Hepatocyte (in vitro differentiated cells): Measurements from ENCODE around the gene FDXACB1. TPM values are rescaled to one million over a fixed set of nuclear protein-coding genes. Genes with fewer than 3 reads are reported as not detected.

ENCODE experiments used
- DNase-seq: peaks from one replicate; pipeline ENCODE4 v3.0.0-alpha.2; 2016; ENCODE audit warnings: low spot score
- H2AFZ ChIP-seq: fragments of 200-600 bp; sonication (generic); 2 replicates; pipeline ENCODE4 v1.6.0; 2016; ENCODE audit warnings: antibody characterized with exemption, mild to moderate bottlenecking
- H3K27ac ChIP-seq: fragments of 200-600 bp; sonication (generic); 2 replicates; pipeline ENCODE4 v1.5.1; 2016; ENCODE audit warnings: mild to moderate bottlenecking
- H3K27me3 ChIP-seq: fragments of 200-600 bp; sonication (generic); 2 replicates; pipeline ENCODE4 v1.6.1; 2016
- H3K36me3 ChIP-seq: fragments of 200-600 bp; sonication (generic); replicated peaks from 2 replicates; pipeline ENCODE4 v1.5.1; 2016; ENCODE audit warnings: low read depth; ENCODE audit not compliant: insufficient read depth
- H3K4me1 ChIP-seq: fragments of 200-600 bp; sonication (generic); 2 replicates; pipeline ENCODE4 v1.5.1; 2016; ENCODE audit warnings: mild to moderate bottlenecking, moderate library complexity; ENCODE audit not compliant: insufficient read depth
- H3K4me2 ChIP-seq: fragments of 200-600 bp; sonication (generic); 2 replicates; pipeline ENCODE4 v1.6.0; 2016
- H3K4me3 ChIP-seq: fragments of 200-600 bp; sonication (generic); 2 replicates; pipeline ENCODE4 v1.5.1; 2016; ENCODE audit warnings: mild to moderate bottlenecking
- H3K79me2 ChIP-seq: fragments of 200-600 bp; sonication (generic); 2 replicates; pipeline ENCODE4 v1.6.0; 2017; ENCODE audit warnings: mild to moderate bottlenecking
- H3K9me2 ChIP-seq: fragments of 200-600 bp; sonication (generic); replicated peaks from 2 replicates; pipeline ENCODE4 v1.6.0; 2017; ENCODE audit warnings: mild to moderate bottlenecking; ENCODE audit not compliant: insufficient read depth
- H3K9me3 ChIP-seq: fragments of 200-600 bp; sonication (generic); 2 replicates; pipeline ENCODE4 v1.5.1; 2016; ENCODE audit warnings: low read depth, mild to moderate bottlenecking
- H4K20me1 ChIP-seq: fragments of 200-600 bp; sonication (generic); 2 replicates; pipeline ENCODE4 v1.6.0; 2016; ENCODE audit warnings: mild to moderate bottlenecking; ENCODE audit not compliant: insufficient read depth, poor library complexity, severe bottlenecking
- CTCF ChIP-seq: fragments of 200-600 bp; sonication (generic); IDR thresholded peaks from 2 replicates; pipeline ENCODE4 v1.5.1; 2016; ENCODE audit warnings: antibody characterized with exemption, mild to moderate bottlenecking; ENCODE audit not compliant: poor library complexity
- EZH2 ChIP-seq: fragments of 200-600 bp; sonication (generic); IDR thresholded peaks from 2 replicates; pipeline ENCODE4 v1.6.1; 2016; ENCODE audit warnings: antibody characterized with exemption, mild to moderate bottlenecking, borderline replicate concordance
- EZH2phosphoT487 ChIP-seq: fragments of 200-600 bp; sonication (generic); IDR thresholded peaks from one replicate; pipeline ENCODE4 v1.6.1; 2018; ENCODE audit warnings: antibody characterized with exemption, mild to moderate bottlenecking, low read depth, moderate library complexity; ENCODE audit not compliant: unreplicated experiment, severe bottlenecking
- WGBS: methylation state at CpG from one replicate; pipeline ENCODE4 v1.1.6; 2016; ENCODE audit warnings: low lambda C conversion rate; ENCODE audit errors: missing lambda C conversion rate; 5-methylcytosine and 5-hydroxymethylcytosine counted together
- polyA plus RNA-seq: library from polyadenylated mRNA; unstranded; fragments of >200 nt; fragmentation: Nextera tagmentation; extraction: Ambion mirVana; gene quantifications from 2 replicates; pipeline ENCODE4 v1.2.1, GENCODE V29; 2016
- total RNA-seq: library from RNA; depleted of rRNA; stranded (reverse); fragments of >200 nt; gene quantifications from 2 replicates; pipeline ENCODE4 v1.2.3, GENCODE V29; 2014

The FDXACB1 gene
- 2.3 and 2.6 TPM in 2 replicates for total RNA-seq
- polyA plus RNA-seq, result 0.64 and 2.2 TPM in 2 replicates

- H3K9me3 ChIP-seq, result no peaks in the 10 kb centered on the region
- no peaks in the 10 kb centered on the region for H3K4me1 ChIP-seq
- H2AFZ ChIP-seq, result peak within 1 kb of the TSS; percentile 81
- TF ChIP-seq EZH2 (no peak), CTCF (peak; percentile 99)
- H3K27me3 ChIP-seq, result no peaks in the 10 kb centered on the region
- WGBS, result 2% methylated on average over 51 of the region's 55 CpGs
- peak within 1 kb of the TSS; percentile 81 for H3K4me2 ChIP-seq
- H3K36me3 ChIP-seq, result no peaks in the 10 kb centered on the region
- DNase-seq, result peak; percentile 99
- no peaks in the 10 kb centered on the region for H3K9me2 ChIP-seq
- peak within 1 kb of the TSS; percentile 97 for H3K27ac ChIP-seq
- H4K20me1 ChIP-seq, result no peaks in the 10 kb centered on the region
- no peaks in the 10 kb centered on the region for H3K79me2 ChIP-seq
- peak within 1 kb of the TSS; percentile 31 for H3K4me3 ChIP-seq
Observed at GRCh38 chr11:111878849-111879636, at the start of gene FDXACB1, which contains the start of gene CFAP68. Gene FDXACB1 (minus strand): TSS chr11:111879165. CDS start chr11:111879132, 33 bp downstream. Gene CFAP68 (plus strand): TSS chr11:111879541. CDS start chr11:111879561, 20 bp downstream.

- Histone ChIP-seq H3K4me3 (no peak overlapping the region), H2AFZ (peak overlapping the region; percentile 20), H3K27me3 (no peaks in the 10 kb centered on the region), H3K9me3 (no peaks in the 10 kb centered on the region), H3K36me3 (no peaks in the 10 kb centered on the region), H3K79me2 (peaks cover 3% of the 10 kb centered on the region), H3K27ac (peak overlapping the region; percentile 89), H3K4me2 (peak overlapping the region; percentile 73), H3K9me2 (no peaks in the 10 kb centered on the region), H4K20me1 (no peaks in the 10 kb centered on the region), H3K4me1 (peaks cover 34% of the 10 kb centered on the region)
- 1% methylated on average over 25 of the region's 47 CpGs for WGBS
- no peak for TF ChIP-seq CTCF
- no peak for TF ChIP-seq EZH2
- TF ChIP-seq EZH2phosphoT487, result no peak
- peak; percentile 99 for DNase-seq
Observed at GRCh38 chr11:111926505-111927391, 47.8 kb upstream of the FDXACB1 start.

- no peaks in the 10 kb centered on the region for H3K9me3 ChIP-seq
- no peak overlapping the region for H3K4me3 ChIP-seq
- 95% methylated on average over 16 of the region's 16 CpGs for WGBS
- TF ChIP-seq EZH2, result no peak
- no peak for TF ChIP-seq EZH2phosphoT487
- TF ChIP-seq CTCF, result no peak
- DNase-seq, result no peak
- H4K20me1 ChIP-seq, result no peaks in the 10 kb centered on the region
- peak overlapping the region; percentile 73 for H3K4me2 ChIP-seq
- H3K27ac ChIP-seq, result peak overlapping the region; percentile 89
- no peaks in the 10 kb centered on the region for H3K27me3 ChIP-seq
- peaks cover 9% of the 10 kb centered on the region for H3K79me2 ChIP-seq
- H3K9me2 ChIP-seq, result no peaks in the 10 kb centered on the region
- H3K4me1 ChIP-seq, result peaks cover 34% of the 10 kb centered on the region
- H3K36me3 ChIP-seq, result no peaks in the 10 kb centered on the region
- peak overlapping the region; percentile 20 for H2AFZ ChIP-seq
Observed at GRCh38 chr11:111925953-111926352, 47.0 kb upstream of the FDXACB1 start.
